ENCODE measurements around the gene SORCS1. TPM values are rescaled to one million over a fixed set of nuclear protein-coding genes. Genes with fewer than 3 reads are reported as not detected.

The SORCS1 gene
- total RNA-seq, 1 donor from 2014 or later = 1.1 TPM

- Histone ChIP-seq H3K4me1 (ENCODE audit: insufficient read depth, low read length) (no peaks in the 10 kb centered on the region), H3K4me2 (ENCODE audit: low read length) (no peak overlapping the region), H3K79me2 (ENCODE audit: insufficient read depth, low read length) (no peaks in the 10 kb centered on the region), H3K27me3 (ENCODE audit: insufficient read depth, low read length) (no peaks in the 10 kb centered on the region), H3K36me3 (ENCODE audit: insufficient read depth, low read length) (no peaks in the 10 kb centered on the region), H3K9me3 (ENCODE audit: insufficient read depth, low read depth, low read length) (no peaks in the 10 kb centered on the region), H3K27ac (ENCODE audit: low read depth, low read length) (no peak overlapping the region), H3K4me3 (ENCODE audit: insufficient read depth, low read depth, low read length) (no peak overlapping the region), H2AFZ (ENCODE audit: low read depth, low read length) (no peak overlapping the region), H4K20me1 (ENCODE audit: insufficient read depth, low read length) (no peaks in the 10 kb centered on the region), H3K9ac (ENCODE audit: low read length) (no peak overlapping the region)
- no peak overlapping the region for H3K27ac Mint-ChIP-seq (ENCODE audit: unreplicated experiment)
- H3K9me3 Mint-ChIP-seq (ENCODE audit: unreplicated experiment) = peaks cover 3% of the 10 kb centered on the region
- no peaks in the 10 kb centered on the region for H3K36me3 Mint-ChIP-seq (ENCODE audit: low read depth, unreplicated experiment)
- no peak overlapping the region for H3K4me3 Mint-ChIP-seq (ENCODE audit: unreplicated experiment)
- FAIRE-seq (no peak), DNase-seq (ENCODE audit: low read depth) (no peak)
- no peaks in the 10 kb centered on the region for H3K27me3 Mint-ChIP-seq (ENCODE audit: low read depth, unreplicated experiment)
- TF ChIP-seq EZH2 (IDR thresholded peaks at IDR 0.05; ENCODE audit: insufficient read depth, low read length) (no peak), CTCF (IDR thresholded peaks at IDR 0.05; ENCODE audit: insufficient read depth, low read depth, low read length) (no peak)
- peaks cover 1% of the 10 kb centered on the region for H3K4me1 Mint-ChIP-seq (ENCODE audit: low read depth, unreplicated experiment)
Observed at GRCh38 chr10:106804992-106805582, 359.4 kb downstream of the SORCS1 start.

GRCh38 chr10:106802949-106803348 lies 361.6 kb downstream of the SORCS1 start:
- no peak overlapping the region for H3K9ac ChIP-seq (ENCODE audit: low read length)

More at GRCh38 chr10:106802949-106803348, 361.6 kb downstream of the SORCS1 start:
- H3K27me3 ChIP-seq (ENCODE audit: insufficient read depth, low read length) = no peaks in the 10 kb centered on the region
- H3K36me3 ChIP-seq (ENCODE audit: insufficient read depth, low read length) = no peaks in the 10 kb centered on the region
- no peaks in the 10 kb centered on the region for H3K9me3 ChIP-seq (ENCODE audit: insufficient read depth, low read depth, low read length)
- Mint-ChIP-seq H3K27ac (ENCODE audit: unreplicated experiment) (no peak overlapping the region), H3K27me3 (ENCODE audit: low read depth, unreplicated experiment) (no peaks in the 10 kb centered on the region), H3K4me3 (ENCODE audit: unreplicated experiment) (no peak overlapping the region), H3K4me1 (ENCODE audit: low read depth, unreplicated experiment) (no peaks in the 10 kb centered on the region), H3K36me3 (ENCODE audit: low read depth, unreplicated experiment) (no peaks in the 10 kb centered on the region), H3K9me3 (ENCODE audit: unreplicated experiment) (peaks cover 3% of the 10 kb centered on the region)
- DNase-seq (ENCODE audit: low read depth) (no peak), FAIRE-seq (no peak)
- H3K27ac ChIP-seq (ENCODE audit: low read depth, low read length) = no peak overlapping the region
- no peaks in the 10 kb centered on the region for H3K79me2 ChIP-seq (ENCODE audit: insufficient read depth, low read length)
- no peak overlapping the region for H2AFZ ChIP-seq (ENCODE audit: low read depth, low read length)
- H4K20me1 ChIP-seq (ENCODE audit: insufficient read depth, low read length) = no peaks in the 10 kb centered on the region
- TF ChIP-seq EZH2 (IDR thresholded peaks at IDR 0.05; ENCODE audit: insufficient read depth, low read length) (no peak), CTCF (IDR thresholded peaks at IDR 0.05; ENCODE audit: insufficient read depth, low read depth, low read length) (no peak)
- H3K4me3 ChIP-seq (ENCODE audit: insufficient read depth, low read depth, low read length) = no peak overlapping the region
- no peak overlapping the region for H3K4me2 ChIP-seq (ENCODE audit: low read length)
- H3K4me1 ChIP-seq (ENCODE audit: insufficient read depth, low read length) = no peaks in the 10 kb centered on the region
